ENCODE measurements around the gene FBXL12.
A peak's percentile ranks its signal among the peaks of the same experiment; 100 is the strongest.
"Not testable (repeated sequence)": the region's sequence is repeated elsewhere in the genome, so short reads cannot be mapped to it uniquely, and the experiment has no call there.

Gene FBXL12

GRCh38 chr19:9792206-9793070 is 26.4 kb downstream of the FBXL12 start:
- DNase-seq (ENCODE audit: low read depth in 3 of 3), result peak; percentile 73 to 94 (median 82)

- DNase-seq (ENCODE audit: low read depth in 3 of 3), result peak; percentile 84 to 94 (median 89)
Measured at GRCh38 chr19:9791552-9792205, 27.2 kb downstream of the FBXL12 start.

- not testable (repeated sequence) for DNase-seq (ENCODE audit: low read depth in 3 of 3)
Measured at GRCh38 chr19:9791073-9791367, 27.9 kb downstream of the FBXL12 start.

- not testable (repeated sequence) for DNase-seq (ENCODE audit: low read depth in 3 of 3)
Measured at GRCh38 chr19:9789579-9789978, 29.3 kb downstream of the FBXL12 start.

DNA sequence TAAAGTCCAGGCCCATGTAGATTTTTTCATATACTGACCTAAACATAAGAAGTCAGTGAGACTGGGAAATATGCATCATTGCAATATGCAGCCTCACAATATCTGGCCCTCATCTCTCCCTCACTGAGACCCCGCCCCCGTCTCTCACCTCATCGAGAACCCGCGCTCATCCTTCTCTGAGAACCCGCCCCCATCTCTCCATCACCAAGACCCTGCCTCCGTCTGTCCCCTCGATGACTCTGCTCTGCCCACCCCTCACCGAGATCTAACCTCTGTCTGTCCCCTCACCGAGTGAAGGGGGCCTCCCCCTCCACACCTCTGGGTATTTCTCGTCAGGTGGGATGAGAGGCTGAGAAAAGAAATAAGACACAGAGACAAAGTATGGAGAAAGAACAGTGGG is 29.8 kb downstream of the FBXL12 start:
- no peak for DNase-seq (ENCODE audit: low read depth in 3 of 3)

DNA sequence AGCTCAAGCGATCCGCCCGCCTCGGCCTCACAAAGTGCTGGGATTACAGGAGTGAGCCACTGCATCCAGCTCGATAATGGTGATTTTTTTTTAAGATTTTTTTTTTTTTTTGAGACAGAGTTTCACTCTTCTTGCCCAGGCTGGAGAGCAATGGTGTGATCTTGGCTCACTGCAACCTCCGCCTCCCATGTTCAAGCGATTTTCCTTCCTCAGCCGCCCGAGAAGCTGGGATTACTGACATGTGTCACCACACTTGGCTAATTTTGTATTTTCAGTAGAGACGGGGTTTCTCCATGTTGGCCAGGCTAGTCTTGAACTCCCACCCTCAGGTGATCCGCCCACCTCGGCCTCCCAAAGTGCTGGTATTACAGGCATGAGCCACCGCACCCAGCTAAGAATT is 30.3 kb downstream of the FBXL12 start:
- DNase-seq (ENCODE audit: low read depth in 3 of 3), result not testable (repeated sequence)

DNA sequence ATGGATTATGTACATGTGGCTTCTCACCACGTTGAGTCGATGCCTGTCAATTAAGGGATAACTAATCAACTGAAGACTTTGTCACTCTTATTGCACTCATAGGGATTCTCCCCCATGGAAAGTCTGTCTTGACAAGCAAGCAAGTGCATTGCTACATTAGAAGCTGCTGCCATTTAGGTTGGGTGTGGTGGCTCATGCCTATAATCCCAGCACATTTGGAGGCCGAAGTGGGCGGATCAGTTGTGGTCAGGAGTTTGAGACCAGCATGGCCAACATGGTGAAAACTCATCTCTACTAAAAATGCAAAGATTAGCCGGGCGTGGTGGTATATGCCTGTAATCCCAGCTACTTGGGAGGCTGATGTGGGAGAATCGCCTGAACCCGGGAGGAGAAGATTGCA is 32.1 kb downstream of the FBXL12 start:
- no peak for DNase-seq (ENCODE audit: low read depth in 3 of 3)

- no peak for DNase-seq (ENCODE audit: low read depth in 3 of 3)
Measured at GRCh38 chr19:9786342-9786741, 32.5 kb downstream of the FBXL12 start.

- peak; percentile 95 to 100 (median 97) for DNase-seq (ENCODE audit: low read depth in 3 of 3)
Measured at GRCh38 chr19:9785367-9786331, 33.2 kb downstream of the FBXL12 start.

- not testable (repeated sequence) for DNase-seq (ENCODE audit: low read depth in 3 of 3)
Measured at GRCh38 chr19:9784163-9784496, 34.7 kb downstream of the FBXL12 start.

- no peak for DNase-seq (ENCODE audit: low read depth in 3 of 3)
Measured at GRCh38 chr19:9782338-9782737, 36.5 kb downstream of the FBXL12 start.

DNA sequence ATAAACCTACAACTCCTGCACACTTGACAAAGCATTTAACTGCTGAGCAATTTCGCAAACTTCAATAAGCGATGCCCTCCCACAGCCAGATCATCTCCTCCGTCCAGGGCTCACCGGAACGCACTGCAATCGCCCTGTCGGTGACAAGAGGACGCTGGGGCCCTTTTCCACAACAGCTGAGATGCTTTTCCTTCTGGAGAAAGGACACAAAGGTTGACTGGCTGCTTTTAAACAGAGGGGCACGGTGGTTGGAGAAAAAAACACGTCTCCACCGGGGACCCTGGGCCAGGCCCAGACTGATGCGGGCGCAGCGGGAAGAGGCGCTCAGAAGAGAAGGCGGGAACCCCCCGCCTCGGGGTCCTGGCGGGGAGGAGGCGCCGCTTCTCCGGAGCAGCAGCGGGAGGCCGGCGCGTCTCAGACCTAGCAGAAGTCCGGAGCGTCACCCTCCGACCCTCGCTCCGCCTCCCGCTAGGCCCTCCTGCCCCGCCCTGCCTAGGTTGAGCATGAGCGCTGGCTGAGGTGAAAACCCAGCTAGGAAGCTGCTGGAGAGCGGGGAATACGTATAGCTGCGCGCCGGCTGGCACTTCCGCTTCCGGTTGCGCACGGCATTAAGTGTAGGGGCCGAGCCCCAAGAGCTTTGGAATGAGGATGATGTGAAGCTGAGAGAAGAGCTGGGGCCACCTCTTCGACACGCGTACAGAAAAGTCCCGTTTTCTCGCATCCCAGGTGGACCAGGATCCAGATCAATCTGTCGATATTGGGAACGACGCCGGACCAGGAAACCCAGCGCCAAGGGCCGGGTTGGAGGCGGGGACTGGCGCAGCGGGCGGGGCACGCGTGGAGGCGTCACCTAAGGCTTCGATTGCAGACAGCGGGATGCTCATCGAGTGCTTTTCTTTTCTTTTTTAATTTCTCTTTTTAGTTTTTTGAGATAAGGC is 50.4 kb downstream of the FBXL12 start, which contains the start of gene ZNF846:
TSS of gene ZNF846 (minus strand) at position 564 of the 938 bp plus-strand sequence. CDS start 3,788 bp downstream, outside the sequence.
- peak; percentile 87 to 90 (median 89) for DNase-seq (ENCODE audit: low read depth in 3 of 3)
